HG03457 (cell line): ENCODE data around the gene PDK2.

Source experiments
- ATAC-seq: cut with Tn5 transposase; IDR thresholded peaks from one replicate; pipeline ENCODE4 v1.9.1; 2021; ENCODE audit warnings: moderate number of reproducible peaks; ENCODE audit not compliant: unreplicated experiment

PDK2 gene

DNA sequence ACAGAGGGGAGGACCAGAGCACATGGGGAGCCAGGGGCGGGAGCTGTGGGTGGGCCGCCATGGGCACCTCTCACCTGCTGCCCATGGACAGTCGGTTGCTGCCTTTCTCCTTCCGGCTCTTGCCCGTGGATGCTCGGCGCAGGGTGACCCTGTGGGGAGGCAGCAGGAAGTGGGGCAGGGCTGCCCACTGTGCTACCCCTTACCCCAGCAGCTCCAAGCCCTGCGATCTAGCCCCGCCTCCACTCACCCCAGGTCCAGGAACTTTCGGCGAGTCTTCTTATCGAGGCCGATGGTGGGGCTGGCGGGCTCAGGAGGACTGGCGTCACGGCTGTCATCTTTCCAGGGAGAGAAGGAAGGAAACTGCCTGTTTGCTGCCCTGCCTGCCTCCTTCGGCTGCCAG lies 20.6 kb downstream of the PDK2 start:
- ATAC-seq, result no peak

- no peak for ATAC-seq
These were observed 22.3 kb downstream of the PDK2 start for GRCh38 chr17:50117202-50118051.

GRCh38 chr17:50118076-50118827 lies 23.1 kb downstream of the PDK2 start:
- ATAC-seq, result no peak

GRCh38 chr17:50118828-50119218 lies 23.7 kb downstream of the PDK2 start:
- ATAC-seq, result no peak

GRCh38 chr17:50120475-50121253 lies 25.5 kb downstream of the PDK2 start:
- no peak for ATAC-seq

DNA sequence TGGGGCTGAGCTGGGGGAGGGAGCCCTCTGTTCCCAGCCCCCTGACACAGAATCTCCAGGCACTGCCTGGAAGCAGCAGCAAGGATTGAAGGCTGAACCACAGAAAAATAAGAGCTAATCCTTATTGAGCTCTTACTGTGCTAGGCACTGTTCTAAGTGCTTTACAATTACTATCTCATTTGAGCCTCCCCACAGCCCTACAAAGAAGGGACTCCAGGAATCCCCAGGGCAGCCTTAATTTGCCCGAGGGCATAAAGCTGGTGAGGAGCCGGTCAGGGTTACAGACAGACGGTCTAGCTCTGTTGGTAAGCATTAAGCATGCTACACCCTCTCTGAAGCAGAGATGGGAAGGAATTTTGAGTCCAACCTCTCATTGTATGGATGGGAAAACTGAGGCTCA lies 27.8 kb downstream of the PDK2 start:
- ATAC-seq, result no peak

- ATAC-seq, result no peak
These were observed 28.6 kb downstream of the PDK2 start for GRCh38 chr17:50123649-50124349.

DNA sequence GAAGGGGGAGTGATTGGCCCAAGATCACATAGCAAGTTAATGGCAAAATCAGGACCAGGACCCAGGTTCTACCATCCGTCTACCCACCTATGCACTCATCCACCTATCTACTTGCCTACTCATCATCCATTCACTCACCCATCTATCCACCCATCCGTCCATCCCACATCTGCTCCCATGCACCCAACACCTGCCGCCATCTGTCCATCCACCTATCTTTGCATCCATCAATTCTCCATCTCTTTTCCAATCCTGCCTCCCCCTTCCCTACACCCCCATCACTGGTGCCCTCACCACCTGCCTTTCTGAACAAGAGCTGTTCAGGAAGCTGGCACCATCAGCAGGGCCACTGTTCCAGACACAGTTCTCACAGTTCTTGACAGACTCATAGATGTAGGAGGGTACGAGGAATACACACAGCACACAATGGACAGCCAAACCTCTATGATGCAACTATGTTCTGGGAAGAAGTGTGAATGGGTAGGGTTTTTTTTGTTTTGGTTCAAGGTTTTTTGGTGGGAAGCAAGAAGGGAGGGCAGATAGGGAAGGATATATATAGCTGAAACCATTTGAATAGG lies 30.4 kb downstream of the PDK2 start:
- no peak for ATAC-seq

DNA sequence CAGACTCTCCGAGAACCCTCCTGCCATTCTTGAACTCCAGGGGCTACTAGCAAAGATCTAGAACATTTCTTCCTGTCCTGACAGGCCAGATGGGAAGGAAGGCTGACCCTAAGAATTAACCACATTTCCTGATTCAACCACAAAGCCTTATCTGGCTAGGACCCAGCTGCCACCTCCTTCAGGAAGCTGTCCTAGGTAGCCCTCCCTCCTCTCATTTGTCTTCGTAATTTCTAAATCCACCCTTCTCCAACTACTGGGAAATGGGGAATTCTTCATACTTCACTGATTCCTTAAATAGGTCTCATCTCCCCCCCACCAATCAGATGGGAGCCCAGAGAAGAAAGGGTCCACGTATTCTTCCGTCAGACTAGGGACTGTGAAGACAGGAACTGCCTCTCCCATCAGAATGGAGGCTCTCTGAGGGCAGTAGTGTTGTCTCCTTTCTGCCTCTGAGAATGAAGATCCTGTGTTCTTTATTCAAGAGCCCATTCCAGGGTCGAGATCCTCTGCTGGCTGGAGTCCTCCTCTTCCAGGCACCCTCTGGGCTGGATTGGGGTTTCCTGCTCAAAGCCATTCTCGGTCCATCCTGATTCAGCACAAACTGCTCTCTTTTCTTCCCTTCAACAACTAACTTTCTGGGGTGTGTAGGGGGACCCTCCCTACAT lies 32.7 kb downstream of the PDK2 start:
- ATAC-seq, result no peak

DNA sequence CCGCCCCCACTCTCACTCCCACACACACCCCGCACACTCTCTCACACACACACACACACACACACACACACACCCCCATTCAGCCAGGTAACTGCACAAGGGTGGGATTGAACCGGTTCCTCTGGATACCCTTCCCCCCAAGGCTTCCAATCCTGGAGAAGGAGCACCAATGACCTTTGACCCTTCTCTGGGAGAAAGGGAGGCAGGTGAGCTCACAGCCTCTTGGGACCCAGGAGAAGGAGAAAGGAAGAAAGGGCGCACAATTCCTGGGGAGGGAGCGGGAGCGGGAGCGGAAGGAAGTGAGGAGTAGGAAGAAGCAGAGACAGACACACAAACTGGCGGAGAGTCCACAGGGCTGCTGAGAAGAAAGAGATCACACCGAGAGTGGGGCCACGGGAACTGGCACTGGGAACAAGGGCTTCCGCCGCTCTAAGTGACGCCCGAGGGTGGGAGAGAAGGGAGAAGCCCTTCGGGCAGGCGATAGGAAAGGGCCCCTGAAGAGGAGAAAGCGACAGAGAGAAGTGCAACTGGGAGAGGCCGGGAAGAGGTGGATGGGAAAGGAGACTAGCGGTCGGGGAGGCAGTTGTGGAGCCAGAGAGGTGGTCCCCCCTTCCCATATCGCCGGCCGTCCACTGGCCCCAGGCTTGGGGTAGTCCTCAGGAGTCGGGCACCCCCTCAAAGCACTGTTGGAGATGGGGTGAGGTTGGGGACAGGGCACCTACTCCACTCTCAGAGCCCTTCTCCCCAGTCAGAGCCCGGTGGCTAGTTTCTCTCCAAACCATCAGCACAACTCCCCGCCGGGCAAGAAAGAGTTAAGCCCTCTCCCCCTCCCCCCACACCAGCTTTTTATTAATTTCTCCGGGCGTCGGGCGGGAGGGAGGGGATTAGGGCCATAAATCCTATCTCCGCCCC lies 33.5 kb downstream of the PDK2 start:
- no peak for ATAC-seq

DNA sequence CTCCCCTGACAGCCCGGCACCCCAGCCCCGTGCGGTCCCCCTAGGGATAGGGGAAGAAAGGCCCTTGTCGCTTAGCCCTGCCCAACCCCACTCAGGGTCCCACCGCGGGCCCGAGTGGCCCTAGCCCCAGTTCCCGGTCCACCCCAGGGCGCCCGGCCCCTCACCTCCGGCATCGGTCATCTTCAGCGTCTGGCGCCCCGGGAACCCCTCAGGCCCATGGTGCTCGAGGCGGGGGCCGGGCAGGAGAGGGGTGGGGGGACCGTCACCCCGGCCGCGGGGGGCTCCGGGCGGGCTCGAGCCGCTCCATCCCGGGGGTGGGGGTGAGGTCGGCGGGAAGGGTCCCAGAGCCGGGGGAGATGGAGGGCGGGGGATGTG lies 34.2 kb downstream of the PDK2 start:
- no peak for ATAC-seq

GRCh38 chr17:50129728-50130558 lies 34.8 kb downstream of the PDK2 start, which contains the start of gene SAMD14:
Gene SAMD14, minus strand, starts transcription at chr17:50130160. Its CDS starts 5,201 bp downstream, at chr17:50124959.
- no peak for ATAC-seq

- ATAC-seq, result no peak
These were observed 35.6 kb downstream of the PDK2 start for GRCh38 chr17:50130559-50131305.

DNA sequence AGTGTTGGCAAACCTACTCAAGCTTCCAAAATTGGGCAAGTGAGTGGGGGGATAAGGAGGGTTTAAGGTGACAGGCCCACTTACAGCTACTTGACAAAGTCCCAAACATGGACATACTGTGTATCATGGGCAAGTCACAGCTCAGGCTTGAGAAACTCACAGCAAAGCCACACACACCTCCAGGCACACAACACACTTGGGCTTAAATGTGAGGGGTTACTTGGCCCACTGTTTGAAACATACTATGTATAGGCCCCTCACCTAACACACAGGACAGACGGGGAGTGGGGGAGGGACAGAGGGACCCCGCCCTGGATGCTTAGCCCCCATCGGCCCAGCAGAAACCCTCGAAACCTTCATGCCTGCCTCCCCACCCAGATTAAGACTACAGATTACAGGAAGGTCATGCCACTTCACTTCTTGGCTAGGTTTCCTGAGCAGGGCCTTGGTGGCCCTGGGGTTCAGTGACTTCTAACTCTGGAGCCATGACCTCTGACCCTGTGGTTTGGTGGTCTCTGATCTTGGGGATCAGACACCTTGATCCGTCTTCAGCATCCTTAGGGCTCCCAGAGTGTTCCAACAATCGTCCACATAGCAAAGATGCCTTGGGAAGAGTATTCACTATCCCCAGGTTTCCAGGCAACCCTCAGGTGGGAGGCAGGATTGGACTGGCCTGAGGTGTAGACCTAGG lies 37.1 kb downstream of the PDK2 start:
- ATAC-seq, result no peak

DNA sequence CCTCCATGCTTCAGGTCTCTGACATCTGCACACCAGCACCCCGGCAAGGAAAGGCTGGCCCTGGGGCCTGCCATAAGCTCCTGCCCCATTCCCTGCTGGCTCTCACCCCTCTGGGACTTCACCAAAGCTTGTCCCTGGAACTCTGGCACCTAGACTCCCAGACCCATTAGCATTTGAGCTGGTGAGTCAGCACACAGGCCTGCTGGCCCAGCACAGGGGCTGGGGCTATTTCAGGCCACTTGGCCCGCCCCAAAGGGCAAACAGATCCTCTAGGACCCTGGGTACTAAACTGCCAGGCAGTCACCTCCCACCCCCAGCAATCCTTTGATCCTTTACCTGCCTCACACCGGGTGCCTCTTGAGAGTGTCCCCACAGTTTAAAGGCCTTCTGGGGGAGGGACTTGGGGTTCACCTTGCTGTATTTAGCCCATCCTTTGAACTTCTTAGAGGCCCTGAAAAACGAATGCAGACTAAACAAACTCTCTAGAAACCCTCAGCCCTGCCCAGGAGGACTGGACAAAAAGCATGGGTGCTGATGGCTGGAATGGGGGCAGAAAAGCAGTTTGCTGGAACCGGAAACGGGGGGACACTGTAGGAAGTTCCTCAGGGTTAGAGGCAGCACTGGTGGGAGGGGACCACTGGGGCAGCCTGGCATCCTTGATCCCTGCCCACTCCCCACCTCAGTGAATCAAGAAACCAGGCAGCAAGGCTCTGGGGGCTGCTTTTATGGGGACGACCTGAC lies 38.0 kb downstream of the PDK2 start:
- no peak for ATAC-seq

DNA sequence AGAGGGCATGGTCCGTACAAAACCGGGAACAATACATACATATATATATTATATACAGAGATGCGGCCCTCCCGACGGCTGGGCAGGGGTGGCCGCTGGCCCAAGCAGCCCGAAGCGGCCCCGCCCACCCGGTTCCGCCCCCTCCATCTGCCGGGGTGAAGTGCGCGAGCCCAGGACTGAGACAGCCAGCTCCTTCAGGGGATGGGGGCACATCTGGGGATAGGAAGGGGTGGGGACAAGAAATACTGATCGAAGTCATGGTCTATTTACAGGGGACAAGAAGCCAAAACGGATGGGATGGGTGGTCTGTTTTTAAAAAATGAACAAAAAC lies 38.6 kb downstream of the PDK2 start:
- ATAC-seq, result no peak
